Stimulated activated CD4-positive, alpha-beta T cell treated with anti-CD3 and anti-CD28 coated beads, Interleukin-4, amount 100 ng/mL, for 48 hours (primary cell): Measurements from ENCODE around the gene SMAD7.
A peak's percentile ranks its signal among the peaks of the same experiment; 100 is the strongest.

Experiments used
- DNase-seq, 2 donors: peaks; one replicate each; pipeline ENCODE4 v3.0.0-alpha.2; 2020; ENCODE audit warnings: low read depth in 2 of 2

SMAD7 gene

GRCh38 chr18:48915626-48916425 is 34.9 kb downstream of the SMAD7 start:
- no peak for DNase-seq

DNA sequence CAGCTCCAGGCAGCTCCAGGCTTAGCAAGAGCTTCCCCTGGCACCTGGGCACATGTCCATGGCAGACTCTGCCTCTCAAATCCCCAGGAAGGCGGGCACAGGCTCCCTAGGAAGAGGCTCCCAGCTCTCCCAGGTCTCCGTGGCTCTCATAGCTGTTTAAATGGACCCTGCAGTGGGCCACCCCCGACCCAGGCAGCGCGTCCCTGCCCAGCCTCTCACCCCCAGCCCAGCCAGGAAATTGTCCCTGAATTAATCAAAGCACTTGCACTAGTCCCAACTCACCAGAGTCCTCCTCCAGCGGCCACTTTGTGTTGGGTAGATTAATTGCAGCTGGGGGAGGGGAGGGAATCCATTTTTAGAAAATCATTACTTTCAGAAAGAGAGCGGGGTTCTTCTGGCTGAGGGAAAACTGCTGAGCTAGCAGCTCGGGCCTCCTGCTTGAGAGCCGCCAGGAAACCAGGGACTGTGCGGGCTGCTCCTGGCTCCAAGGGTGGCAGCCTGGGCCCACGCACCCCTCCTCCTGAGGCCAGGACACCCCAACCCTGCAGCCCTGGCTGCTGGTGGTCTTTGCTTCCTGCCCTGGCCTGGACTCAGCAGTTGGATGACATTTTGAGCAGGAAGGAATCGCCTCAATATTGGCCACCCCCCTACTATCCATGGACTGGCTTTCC is 36.0 kb downstream of the SMAD7 start:
- no peak for DNase-seq

DNA sequence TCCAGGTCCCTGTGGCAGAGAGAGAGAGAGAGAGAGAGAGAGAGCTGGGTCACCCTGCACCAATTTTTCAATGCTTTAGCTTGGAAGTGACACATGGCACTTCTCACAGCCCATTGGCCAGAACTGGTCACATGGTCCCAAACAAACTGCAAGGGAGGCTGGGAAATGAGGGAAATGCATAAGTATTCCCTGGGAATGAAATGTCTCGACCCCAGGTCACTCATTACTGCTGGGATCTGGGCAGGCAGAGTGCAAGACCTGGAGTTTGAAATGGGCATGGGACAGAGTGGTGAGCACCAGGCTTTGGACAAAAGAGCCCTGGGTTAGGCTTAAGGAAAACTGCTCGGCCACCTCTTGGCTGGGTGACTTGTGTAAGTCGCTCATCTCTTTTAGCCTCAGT is 37.0 kb downstream of the SMAD7 start:
- no peak for DNase-seq

- DNase-seq: peak in 1 of 2 donors; percentile 31
These were observed 37.6 kb downstream of the SMAD7 start for GRCh38 chr18:48913201-48913600.

GRCh38 chr18:48910972-48911545 is 39.7 kb downstream of the SMAD7 start:
- DNase-seq: no peak

GRCh38 chr18:48909721-48910120 is 41.0 kb downstream of the SMAD7 start:
- DNase-seq: no peak

DNA sequence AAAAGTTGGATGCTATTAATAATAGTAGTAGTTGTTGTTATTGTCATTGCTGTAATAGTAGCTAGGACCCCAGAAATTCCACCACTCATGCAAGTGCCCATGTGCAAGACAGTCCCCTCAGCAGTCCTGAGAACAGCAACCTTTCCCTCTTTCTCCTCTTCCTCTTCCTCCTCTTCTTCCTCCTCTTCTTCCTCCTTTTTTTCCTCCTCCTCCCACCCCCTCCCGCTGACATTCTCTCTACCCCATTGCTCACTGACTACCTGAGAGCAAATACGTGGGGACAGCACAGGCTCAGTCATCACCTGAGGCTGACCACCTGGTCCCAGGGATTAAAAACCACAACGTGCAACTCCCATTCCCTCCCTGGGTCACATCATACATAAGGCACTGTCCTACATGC is 41.8 kb downstream of the SMAD7 start:
- DNase-seq: no peak

DNA sequence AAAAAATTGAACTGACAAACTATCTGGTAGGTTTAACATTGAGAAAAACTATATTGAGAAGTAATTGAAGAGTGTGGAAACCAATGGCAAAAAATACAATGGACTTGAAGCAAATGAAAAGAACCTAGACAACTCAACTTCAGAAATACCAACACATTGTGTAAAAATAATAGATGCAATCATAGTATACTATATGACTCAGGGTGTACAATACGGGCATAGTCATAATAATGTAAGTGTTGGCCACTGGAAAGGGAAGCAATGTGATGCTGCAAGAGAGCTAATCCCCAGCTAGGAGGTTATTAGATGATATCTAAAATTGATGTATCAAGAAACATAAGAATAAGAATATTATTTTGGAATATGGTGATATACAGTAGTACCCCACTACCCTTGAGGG is 45.3 kb downstream of the SMAD7 start:
- no peak for DNase-seq

- DNase-seq: no peak
These were observed 45.8 kb downstream of the SMAD7 start for GRCh38 chr18:48904847-48905394.

DNA sequence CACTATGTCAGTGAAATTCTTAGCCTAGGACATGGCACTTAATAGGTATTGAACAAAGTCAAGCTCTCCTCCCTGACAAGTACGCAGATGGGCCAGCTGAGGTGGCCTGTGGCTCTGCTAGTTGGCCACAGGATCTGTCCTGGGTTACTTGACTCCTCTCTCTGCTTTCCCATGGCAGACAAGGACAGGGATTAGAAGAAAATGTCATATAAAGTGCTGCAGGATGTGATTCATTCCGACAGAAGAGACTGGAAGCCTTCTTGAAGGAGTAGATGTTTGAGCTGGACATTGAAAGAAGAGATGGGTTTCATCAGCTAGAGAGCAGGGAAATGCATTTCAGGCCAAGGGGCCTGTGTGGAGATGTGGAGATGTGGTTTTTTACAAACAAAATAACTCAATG is 46.7 kb downstream of the SMAD7 start:
- DNase-seq: no peak

- no peak for DNase-seq
These were observed 47.7 kb downstream of the SMAD7 start for GRCh38 chr18:48902856-48903601.

DNA sequence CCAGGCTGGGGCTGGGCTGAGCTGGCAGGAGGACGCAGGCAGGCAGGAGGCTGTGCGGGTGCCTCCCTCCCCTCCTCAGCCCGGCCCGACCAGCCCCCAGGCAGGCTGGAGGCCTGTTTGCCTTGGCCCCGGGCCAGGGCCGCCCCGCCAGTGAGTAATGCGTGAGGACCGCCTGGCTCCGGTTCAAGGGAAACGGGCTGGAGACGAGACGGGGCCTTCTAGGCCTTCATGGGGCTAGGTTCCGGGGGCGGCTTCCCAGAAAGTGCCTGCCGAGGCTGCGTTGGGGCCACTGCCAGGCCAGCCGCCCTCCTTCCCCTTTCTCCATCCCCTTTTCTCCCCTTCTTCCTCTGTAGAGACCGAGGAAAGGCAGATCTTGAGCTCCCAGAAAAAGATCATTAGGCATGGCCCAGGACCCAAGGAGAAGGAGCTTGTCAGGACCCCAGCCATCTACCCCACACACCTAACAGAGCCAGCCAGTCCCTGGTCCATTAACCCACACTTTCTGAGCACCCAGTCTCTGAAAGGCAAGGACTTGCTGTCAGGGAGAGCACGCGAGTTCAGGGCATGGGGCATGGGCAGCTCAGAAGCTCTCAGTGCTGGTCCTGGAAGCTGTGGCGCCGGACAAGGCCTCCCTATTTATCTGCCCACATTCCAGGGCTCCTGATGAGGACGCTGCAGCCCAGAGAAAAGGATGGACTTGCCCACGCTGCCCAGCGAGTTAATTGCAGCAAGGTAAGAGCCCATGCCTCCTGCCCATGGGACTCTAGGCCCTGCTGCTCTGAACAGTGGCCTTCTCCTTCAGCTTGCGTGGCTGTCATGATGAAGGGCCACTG is 48.5 kb downstream of the SMAD7 start:
- DNase-seq: no peak

DNA sequence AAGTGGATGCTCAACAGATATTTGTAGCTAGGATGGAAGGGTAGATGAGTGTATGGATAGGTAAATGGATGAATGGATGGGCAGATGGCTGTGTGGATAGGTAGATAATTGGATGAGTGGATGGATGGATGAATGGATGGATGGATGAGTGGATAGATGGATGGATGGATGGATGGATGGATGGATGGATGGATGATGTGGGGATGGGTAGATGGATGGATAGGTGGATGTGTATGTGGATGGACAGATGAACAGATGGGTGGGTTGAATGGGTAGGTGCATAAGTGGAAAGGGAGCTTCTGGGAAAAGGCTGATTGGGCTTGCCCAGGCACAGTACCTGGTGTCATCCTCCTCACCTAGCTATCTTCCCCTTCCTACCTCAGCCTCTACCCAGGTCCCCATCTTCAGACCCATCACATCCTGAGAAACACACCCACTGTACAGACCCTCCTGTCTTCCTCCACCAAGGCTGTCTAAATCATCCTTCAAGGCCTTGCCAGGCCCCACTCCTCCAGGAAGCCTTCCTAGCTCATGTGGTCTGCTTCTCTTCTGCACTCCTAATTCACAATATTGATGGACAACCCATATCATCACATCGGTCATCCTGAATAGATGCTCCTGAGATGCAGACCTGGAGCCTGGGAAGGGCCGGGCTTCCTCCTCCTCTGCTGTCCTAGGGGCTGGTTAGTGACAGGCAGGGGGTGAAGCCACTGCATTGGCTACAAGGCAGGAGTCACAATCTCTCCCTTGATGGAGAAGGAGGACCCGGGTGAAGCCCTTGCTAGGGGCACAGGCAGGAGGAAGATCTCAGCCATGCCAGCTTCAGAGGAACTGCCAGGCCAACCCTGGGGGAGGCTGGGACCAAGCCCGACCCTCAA is 49.4 kb downstream of the SMAD7 start:
- no peak for DNase-seq

GRCh38 chr18:48900469-48900868 is 50.3 kb downstream of the SMAD7 start:
- DNase-seq: no peak

- DNase-seq: no peak
These were observed 51.1 kb downstream of the SMAD7 start for GRCh38 chr18:48899558-48900174.

DNA sequence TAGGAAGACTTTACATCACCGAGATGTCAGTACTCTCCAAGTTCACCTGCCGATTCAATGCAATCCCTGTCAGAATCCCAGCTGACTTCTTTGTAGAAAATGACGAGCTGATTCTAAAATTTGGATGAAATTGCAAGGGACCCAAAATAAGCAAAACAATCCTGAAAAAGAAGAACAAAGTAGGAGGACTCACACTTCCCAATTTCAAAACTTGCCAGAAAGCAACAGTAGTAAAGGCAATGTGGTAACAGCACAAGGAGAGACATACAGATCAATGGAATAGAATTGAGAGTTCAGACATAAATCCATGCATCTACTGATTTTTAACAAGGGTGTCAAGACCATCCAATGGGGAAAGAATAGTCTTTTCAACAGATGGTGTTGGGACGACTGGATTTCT is 52.2 kb downstream of the SMAD7 start:
- DNase-seq: no peak

- DNase-seq: no peak
These were observed 53.2 kb downstream of the SMAD7 start for GRCh38 chr18:48897531-48897930.

DNA sequence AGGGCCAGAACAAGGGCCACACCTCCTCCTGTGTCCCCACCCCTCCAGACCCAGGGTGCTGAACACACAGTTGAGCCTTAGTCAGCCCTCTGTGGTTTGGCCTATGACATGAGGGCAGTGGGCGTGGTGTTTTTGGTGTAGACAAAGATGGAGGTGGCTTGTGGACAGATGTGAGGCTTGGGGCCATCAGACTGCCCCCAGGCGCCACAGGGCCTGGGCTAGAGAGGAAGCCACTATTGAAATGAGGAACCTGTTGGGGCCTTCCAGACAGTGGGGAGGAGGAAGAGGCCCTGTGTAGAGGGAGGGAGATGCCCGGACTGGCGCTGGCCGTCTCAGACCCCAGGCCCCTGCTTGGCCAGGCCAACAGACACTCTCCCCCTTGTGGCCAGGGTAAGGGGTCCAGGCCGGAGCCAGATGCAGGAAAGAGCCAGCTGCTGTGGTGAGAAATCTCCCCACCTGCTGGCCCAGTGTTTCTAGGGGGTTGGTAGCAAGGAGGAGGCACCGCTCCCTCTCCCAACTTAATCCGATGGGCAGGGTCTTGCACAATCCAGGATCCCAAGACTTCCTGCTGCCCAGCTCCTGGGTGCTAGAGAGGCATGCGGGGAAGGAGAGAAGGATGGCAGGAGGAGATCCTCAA is 53.8 kb downstream of the SMAD7 start:
- DNase-seq: peak; percentile 19 to 20

- no peak for DNase-seq
These were observed 54.4 kb downstream of the SMAD7 start for GRCh38 chr18:48896326-48896874.
